Suprapubic skin (tissue), 4 donors: ENCODE measurements around the gene ASB18.

Experiments used
- CTCF ChIP-seq, 2 donors: fragments of 200-600 bp in 1 of 2; fragments of 450-650 bp in 1 of 2; sonication (generic) in 1 of 2; IDR thresholded peaks; one replicate each; pipeline ENCODE4 v1.5.1; 2016 to 2019; ENCODE audit warnings: antibody characterized with exemption in 2 of 2, mild to moderate bottlenecking in 1 of 2, moderate library complexity in 1 of 2
- EP300 ChIP-seq: sonication (generic); formaldehyde crosslinking; IDR thresholded peaks from one replicate; pipeline ENCODE4 v1.6.1; 2017; ENCODE audit warnings: antibody characterized with exemption
- POLR2AphosphoS5 ChIP-seq, 3 donors: sonication (generic); formaldehyde crosslinking; IDR thresholded peaks; one replicate each; pipeline ENCODE4 v1.6.1; 2017; ENCODE audit warnings: antibody characterized with exemption in 3 of 3

DNA sequence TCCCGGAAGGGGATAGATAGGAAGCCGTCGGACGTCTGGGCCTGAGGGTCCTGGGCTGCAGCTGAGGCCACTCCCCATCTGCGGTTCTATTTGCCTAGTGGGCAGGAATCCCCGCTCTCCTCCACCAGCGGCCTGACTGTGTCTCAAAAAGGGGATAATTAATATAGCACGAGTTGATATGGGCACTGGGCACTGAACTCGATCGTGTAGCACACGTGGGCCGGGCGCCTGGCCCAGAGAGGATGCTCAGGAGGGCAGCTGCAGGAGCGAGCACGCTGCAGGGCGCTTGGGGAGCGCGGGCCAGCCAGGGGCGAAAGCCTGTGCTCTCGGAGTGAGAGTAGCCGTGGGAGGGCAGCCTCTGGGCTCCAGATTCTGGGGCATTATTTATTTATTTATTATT lies 87.3 kb downstream of the ASB18 start:
- TF ChIP-seq CTCF (IDR thresholded peaks at IDR 0.05) (no peak), EP300 (no peak), POLR2AphosphoS5 (IDR thresholded peaks at IDR 0.05) (no peak)
